ENCODE measurements around the gene EEF1AKMT4.

DNA sequence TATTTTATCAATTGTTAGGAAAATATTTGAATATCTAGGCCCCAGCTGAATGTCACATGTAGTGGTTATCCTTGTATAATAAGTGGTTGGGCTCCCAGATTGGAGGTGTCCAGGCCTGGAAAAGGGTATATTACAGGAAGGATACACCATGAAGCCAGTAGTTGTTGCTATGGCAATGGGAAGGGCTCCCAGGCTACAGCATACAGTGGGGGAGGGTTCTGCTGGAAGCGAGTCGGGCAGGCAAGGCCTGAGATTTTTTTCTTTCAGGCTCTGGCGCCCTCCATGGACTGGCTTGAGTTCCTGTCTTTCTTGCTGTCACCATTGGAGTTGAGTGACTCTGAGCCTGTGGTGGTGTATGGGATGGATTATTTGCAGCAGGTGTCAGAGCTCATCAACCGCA lies 35.2 kb downstream of the EEF1AKMT4 start:
- TF ChIP-seq CTCF (IDR thresholded peaks at IDR 0.05; ENCODE audit: low read depth, low read length, poor library complexity, severe bottlenecking) (peak; percentile 52), EZH2phosphoT487 (IDR thresholded peaks at IDR 0.05; ENCODE audit: borderline replicate concordance, low read length) (no peak)
